ENCODE data around the gene NCAPG.

Gene NCAPG

DNA sequence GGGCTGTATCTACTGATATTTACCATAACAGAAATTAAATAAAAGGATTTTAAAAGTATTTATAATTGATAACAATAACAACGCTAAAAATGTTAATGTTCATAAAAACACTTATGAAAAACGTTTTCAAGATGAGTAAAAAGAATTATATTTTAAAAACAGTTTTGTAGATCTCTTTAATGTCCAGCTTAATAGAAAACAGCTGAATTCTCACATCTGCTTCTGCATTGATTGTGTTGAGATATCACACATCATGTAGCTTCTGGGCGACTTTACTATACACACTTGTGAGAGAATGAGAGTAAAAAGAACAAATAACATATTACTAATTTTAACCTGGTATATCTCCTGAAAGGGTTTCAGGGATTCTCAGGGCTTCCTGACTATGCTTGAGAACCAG is 83.6 kb downstream of the NCAPG start:
- DNase-seq (ENCODE audit: low read depth) = no peak
- no peak overlapping the region for H3K4me3 ChIP-seq (replicated peaks; ENCODE audit: low read depth, low read length)
- TF ChIP-seq, protein P1, sequence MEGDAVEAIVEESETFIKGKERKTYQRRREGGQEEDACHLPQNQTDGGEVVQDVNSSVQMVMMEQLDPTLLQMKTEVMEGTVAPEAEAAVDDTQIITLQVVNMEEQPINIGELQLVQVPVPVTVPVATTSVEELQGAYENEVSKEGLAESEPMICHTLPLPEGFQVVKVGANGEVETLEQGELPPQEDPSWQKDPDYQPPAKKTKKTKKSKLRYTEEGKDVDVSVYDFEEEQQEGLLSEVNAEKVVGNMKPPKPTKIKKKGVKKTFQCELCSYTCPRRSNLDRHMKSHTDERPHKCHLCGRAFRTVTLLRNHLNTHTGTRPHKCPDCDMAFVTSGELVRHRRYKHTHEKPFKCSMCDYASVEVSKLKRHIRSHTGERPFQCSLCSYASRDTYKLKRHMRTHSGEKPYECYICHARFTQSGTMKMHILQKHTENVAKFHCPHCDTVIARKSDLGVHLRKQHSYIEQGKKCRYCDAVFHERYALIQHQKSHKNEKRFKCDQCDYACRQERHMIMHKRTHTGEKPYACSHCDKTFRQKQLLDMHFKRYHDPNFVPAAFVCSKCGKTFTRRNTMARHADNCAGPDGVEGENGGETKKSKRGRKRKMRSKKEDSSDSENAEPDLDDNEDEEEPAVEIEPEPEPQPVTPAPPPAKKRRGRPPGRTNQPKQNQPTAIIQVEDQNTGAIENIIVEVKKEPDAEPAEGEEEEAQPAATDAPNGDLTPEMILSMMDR (IDR thresholded peaks at IDR 0.05; ENCODE audit: low read length, missing control alignments) = no peak

Data from fibroblast of pulmonary artery (primary cell).